ENCODE data around the gene KAT5.
A peak's percentile ranks its signal among the peaks of the same experiment; 100 is the strongest.

The KAT5 gene

DNA sequence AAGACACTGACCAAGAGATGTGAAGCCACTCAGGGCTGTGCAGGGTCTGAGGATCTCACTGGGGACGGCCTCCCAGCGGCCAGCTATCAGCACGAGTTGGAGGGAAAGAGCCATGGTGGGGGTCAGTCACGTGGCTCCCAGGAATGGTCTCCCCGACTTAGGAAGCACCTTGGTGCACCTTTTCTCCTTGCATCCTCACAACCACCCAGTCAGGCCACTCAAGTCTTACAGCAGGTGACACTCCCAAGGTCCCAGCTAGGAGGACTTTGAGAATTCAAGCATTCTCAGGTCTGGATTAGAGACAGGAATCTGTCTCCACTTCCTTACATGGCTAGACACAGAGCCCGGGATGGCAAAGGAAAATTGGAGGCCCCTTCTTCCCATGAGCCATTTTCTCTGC is 5.9 kb downstream of the KAT5 start:
- TF ChIP-seq EP300 (IDR thresholded peaks at IDR 0.05; ENCODE audit: borderline replicate concordance) (no peak), MAX (IDR thresholded peaks at IDR 0.05) (no peak), TAF1 (IDR thresholded peaks at IDR 0.05; ENCODE audit: low read depth) (no peak), YY1 (IDR thresholded peaks at IDR 0.05; ENCODE audit: low read depth) (no peak), FOXM1 (IDR thresholded peaks at IDR 0.05; ENCODE audit: borderline replicate concordance, low read depth) (no peak), TCF12 (IDR thresholded peaks at IDR 0.05; ENCODE audit: low read depth) (no peak), TEAD4 (IDR thresholded peaks at IDR 0.05) (no peak)

DNA sequence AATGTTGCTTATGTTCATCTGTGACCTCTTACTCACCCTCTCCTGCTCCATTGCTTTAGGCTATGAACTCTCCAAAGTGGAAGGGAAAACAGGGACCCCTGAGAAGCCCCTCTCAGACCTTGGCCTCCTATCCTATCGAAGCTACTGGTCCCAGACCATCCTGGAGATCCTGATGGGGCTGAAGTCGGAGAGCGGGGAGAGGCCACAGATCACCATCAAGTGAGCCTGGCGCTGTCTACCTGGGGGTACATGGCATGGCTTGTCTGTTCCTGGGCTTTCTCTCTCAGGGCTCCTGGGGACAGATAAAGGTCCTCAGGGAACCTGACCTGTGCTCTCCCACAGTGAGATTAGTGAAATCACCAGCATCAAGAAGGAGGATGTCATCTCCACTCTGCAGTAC is 6.5 kb downstream of the KAT5 start:
- no peak for TF ChIP-seq FOXM1 (IDR thresholded peaks at IDR 0.05; ENCODE audit: borderline replicate concordance, low read depth)
- TF ChIP-seq MAX (IDR thresholded peaks at IDR 0.05): no peak
- TF ChIP-seq NFIC (IDR thresholded peaks at IDR 0.05): no peak
- TF ChIP-seq CREB1 (IDR thresholded peaks at IDR 0.05; ENCODE audit: low read depth): no peak

- TF ChIP-seq CREB1 (IDR thresholded peaks at IDR 0.05; ENCODE audit: low read depth) (no peak), RAD21 (IDR thresholded peaks at IDR 0.05; ENCODE audit: low read depth) (no peak), ZBTB7A (IDR thresholded peaks at IDR 0.05; ENCODE audit: low read depth) (no peak)
These were observed 7.0 kb downstream of the KAT5 start for GRCh38 chr11:65718964-65719492.

DNA sequence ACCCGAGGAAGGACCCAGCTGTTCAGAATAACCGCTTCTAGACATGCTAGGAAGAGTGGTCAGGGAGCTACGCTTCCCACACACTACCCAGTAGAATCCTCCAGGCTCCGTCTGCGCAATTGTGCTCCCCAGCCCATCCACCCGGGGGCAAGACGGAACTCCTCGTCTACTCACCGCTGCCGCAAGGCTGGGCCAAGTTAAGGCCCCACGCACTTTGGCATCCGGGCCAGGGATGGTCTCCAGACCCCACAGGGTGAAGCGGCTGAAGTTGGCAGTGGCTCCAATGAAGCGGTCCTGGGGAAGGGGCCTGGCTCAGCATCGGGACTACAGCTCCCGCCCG is 7.8 kb downstream of the KAT5 start:
- TF ChIP-seq RAD21 (IDR thresholded peaks at IDR 0.05; ENCODE audit: low read depth) (no peak), TAF1 (IDR thresholded peaks at IDR 0.05; ENCODE audit: low read depth) (no peak), EP300 (IDR thresholded peaks at IDR 0.05; ENCODE audit: borderline replicate concordance) (no peak), YY1 (IDR thresholded peaks at IDR 0.05; ENCODE audit: low read depth) (no peak), REST (IDR thresholded peaks at IDR 0.05; ENCODE audit: low read depth) (no peak), CREB1 (IDR thresholded peaks at IDR 0.05; ENCODE audit: low read depth) (no peak), TEAD4 (IDR thresholded peaks at IDR 0.05) (no peak), TCF12 (IDR thresholded peaks at IDR 0.05; ENCODE audit: low read depth) (no peak), NFIC (IDR thresholded peaks at IDR 0.05) (no peak)

DNA sequence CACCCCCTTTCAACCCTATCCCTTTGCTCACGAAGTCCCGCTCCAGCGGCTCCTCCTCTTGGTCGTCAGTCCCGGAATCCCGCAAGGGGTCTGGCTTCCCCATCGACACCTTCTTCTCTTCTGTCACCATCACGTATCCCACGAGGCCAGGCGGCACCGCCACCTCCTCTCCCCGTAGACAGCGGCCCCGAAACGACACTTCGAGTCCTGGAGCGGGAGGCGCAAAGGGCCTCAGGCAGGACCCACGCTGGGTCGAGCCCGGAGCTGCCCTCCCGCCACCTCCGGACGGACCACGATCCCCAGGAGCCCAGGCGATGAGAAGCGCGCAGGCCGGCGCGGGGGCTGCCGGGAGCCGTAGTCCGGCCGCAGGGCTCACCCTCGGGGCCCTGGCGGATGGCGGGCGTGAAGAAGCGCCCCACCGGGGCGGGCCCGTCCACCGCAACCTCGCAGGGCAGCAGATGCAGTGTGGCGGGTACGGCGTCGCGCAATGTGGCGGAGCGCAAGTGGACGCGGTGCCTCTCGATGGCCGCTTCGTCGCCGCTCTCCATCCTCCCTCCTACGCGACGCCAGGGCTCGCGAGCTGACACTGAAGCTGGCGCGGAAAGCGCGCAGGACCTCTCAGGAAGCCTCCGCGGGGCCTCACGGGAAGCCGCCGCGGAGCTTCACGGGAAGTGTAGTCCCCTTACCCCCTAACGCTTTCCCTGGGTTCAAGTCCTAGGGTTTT is 8.3 kb downstream of the KAT5 start, which contains the start of gene RNASEH2C:
Gene RNASEH2C, minus strand, starts transcription at position 588 of the 724 bp plus-strand sequence. Its CDS starts 40 bp downstream, at position 548.
- TF ChIP-seq TCF12 (IDR thresholded peaks at IDR 0.05; ENCODE audit: low read depth) (peak; percentile 23; the same call in 1 of the 2 replicates), RAD21 (IDR thresholded peaks at IDR 0.05; ENCODE audit: low read depth) (no peak), FOXM1 (IDR thresholded peaks at IDR 0.05; ENCODE audit: borderline replicate concordance, low read depth) (no peak), NFIC (IDR thresholded peaks at IDR 0.05) (no peak), TEAD4 (IDR thresholded peaks at IDR 0.05) (peak; percentile 40), EGR1 (IDR thresholded peaks at IDR 0.05) (peak; percentile 64), YY1 (IDR thresholded peaks at IDR 0.05; ENCODE audit: low read depth) (peak; percentile 80), REST (IDR thresholded peaks at IDR 0.05; ENCODE audit: low read depth) (no peak), MAX (IDR thresholded peaks at IDR 0.05) (peak; percentile 91), CREB1 (IDR thresholded peaks at IDR 0.05; ENCODE audit: low read depth) (peak; percentile 22; the same call in 1 of the 2 replicates), TAF1 (IDR thresholded peaks at IDR 0.05; ENCODE audit: low read depth) (peak; percentile 63), CEBPB (IDR thresholded peaks at IDR 0.05) (no peak), EP300 (IDR thresholded peaks at IDR 0.05; ENCODE audit: borderline replicate concordance) (no peak)

DNA sequence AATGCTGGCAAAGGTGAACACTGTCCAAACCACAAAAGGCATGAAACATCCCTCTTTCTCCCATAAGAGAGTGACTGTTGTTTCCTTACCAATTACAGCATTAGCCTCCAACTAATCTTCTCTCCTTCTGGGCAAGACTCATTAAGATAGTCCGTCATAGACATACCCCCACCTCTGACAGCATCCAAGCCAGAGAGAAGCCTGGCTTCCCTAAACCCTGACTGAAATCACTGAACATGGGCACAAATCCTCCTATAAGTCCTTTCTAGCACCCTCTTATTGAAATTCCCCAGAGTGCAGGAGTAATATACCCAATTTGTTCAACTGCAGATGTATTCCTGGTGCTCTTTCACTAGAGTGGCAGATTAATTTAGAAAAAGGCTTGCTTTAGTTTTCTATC is 10.2 kb downstream of the KAT5 start:
- TF ChIP-seq EP300 (IDR thresholded peaks at IDR 0.05; ENCODE audit: borderline replicate concordance): no peak
- TF ChIP-seq REST (IDR thresholded peaks at IDR 0.05; ENCODE audit: low read depth): no peak
- TF ChIP-seq EGR1 (IDR thresholded peaks at IDR 0.05): no peak
- no peak for TF ChIP-seq USF1 (IDR thresholded peaks at IDR 0.05)
- TF ChIP-seq TEAD4 (IDR thresholded peaks at IDR 0.05): no peak
- no peak for TF ChIP-seq TAF1 (IDR thresholded peaks at IDR 0.05; ENCODE audit: low read depth)
- TF ChIP-seq TCF12 (IDR thresholded peaks at IDR 0.05; ENCODE audit: low read depth): no peak
- no peak for TF ChIP-seq ZBTB7A (IDR thresholded peaks at IDR 0.05; ENCODE audit: low read depth)
- TF ChIP-seq NFIC (IDR thresholded peaks at IDR 0.05): no peak
- no peak for TF ChIP-seq MAX (IDR thresholded peaks at IDR 0.05)
- no peak for TF ChIP-seq YY1 (IDR thresholded peaks at IDR 0.05; ENCODE audit: low read depth)
- no peak for TF ChIP-seq RAD21 (IDR thresholded peaks at IDR 0.05; ENCODE audit: low read depth)
- TF ChIP-seq CEBPB (IDR thresholded peaks at IDR 0.05): no peak
- no peak for TF ChIP-seq CREB1 (IDR thresholded peaks at IDR 0.05; ENCODE audit: low read depth)
- no peak for TF ChIP-seq FOXM1 (IDR thresholded peaks at IDR 0.05; ENCODE audit: borderline replicate concordance, low read depth)
